GM12873 (cell line): Measurements from ENCODE around the gene CYTH3.

Experiments used
- CTCF ChIP-seq: IDR thresholded peaks from 2 replicates; pipeline ENCODE4 v1.5.1; 2012; ENCODE audit warnings: low read depth, mild to moderate bottlenecking, moderate library complexity, low read length, control low read depth; ENCODE audit not compliant: insufficient read depth; ENCODE audit errors: missing control alignments

CYTH3 gene

GRCh38 chr7:6197801-6198551 is 74.4 kb downstream of the CYTH3 start:
- no peak for TF ChIP-seq CTCF

- no peak for TF ChIP-seq CTCF
Observed at GRCh38 chr7:6193709-6194108, 78.7 kb downstream of the CYTH3 start.

GRCh38 chr7:6188389-6188788 is 84.0 kb downstream of the CYTH3 start:
- TF ChIP-seq CTCF = no peak

GRCh38 chr7:6186577-6186976 is 85.8 kb downstream of the CYTH3 start:
- TF ChIP-seq CTCF = no peak

GRCh38 chr7:6182993-6183392 is 89.4 kb downstream of the CYTH3 start:
- TF ChIP-seq CTCF = no peak

GRCh38 chr7:6181136-6181535 is 91.3 kb downstream of the CYTH3 start:
- no peak for TF ChIP-seq CTCF

- no peak for TF ChIP-seq CTCF
Observed at GRCh38 chr7:6180344-6180725, 92.1 kb downstream of the CYTH3 start.
